ENCODE measurements around the gene CNOT8. TPM values are rescaled to one million over a fixed set of nuclear protein-coding genes. Genes with fewer than 3 reads are reported as not detected.

The CNOT8 gene
- polyA plus RNA-seq, 1 of the 3 experiments (the other 2 are of a cell fraction): 45.3 TPM

- no peak overlapping the region for H3K4me3 ChIP-seq (ENCODE audit: low read depth in 2 of 2, low read length in 1 of 2)
- H2AFZ ChIP-seq (ENCODE audit: low read depth): no peak overlapping the region
- no peaks in the 10 kb centered on the region for H3K27me3 ChIP-seq (ENCODE audit: insufficient read depth)
- no peaks in the 10 kb centered on the region for H3K9me2 ChIP-seq
- no peaks in the 10 kb centered on the region for H3F3A ChIP-seq (replicated peaks; ENCODE audit: insufficient read depth)
- H3K79me2 ChIP-seq (ENCODE audit: insufficient read depth): no peaks in the 10 kb centered on the region
- CTCF ChIA-PET: interaction anchor here (1.0 kb wide), 1 partner anchor 10 kb away, joined by 3 read pairs; no protein-coding TSS in a partner anchor
- peaks cover 53 to 83% of the 10 kb centered on the region in 2 experiments for H3K36me3 ChIP-seq (replicated peaks in 1 of 2; ENCODE audit: control insufficient read depth in 1 of 2, insufficient read depth in 2 of 2, low read length in 1 of 2)
- DNase-seq: no peak
- no peaks in the 10 kb centered on the region for H3K4me1 ChIP-seq (ENCODE audit: control insufficient read depth in 1 of 2, insufficient read depth in 2 of 2, low read depth in 1 of 2, low read length in 1 of 2)
- POLR2A ChIA-PET: no interaction called here
- H3K9ac ChIP-seq: no peak overlapping the region
- no peaks in the 10 kb centered on the region for H4K20me1 ChIP-seq (ENCODE audit: insufficient read depth)
- H3K9me3 ChIP-seq: no peaks in the 10 kb centered on the region
- H3K4me2 ChIP-seq: no peak overlapping the region
- TF ChIP-seq CTCF (IDR thresholded peaks at IDR 0.05) (no peak), PBX3 (IDR thresholded peaks at IDR 0.05) (no peak), SMC3 (IDR thresholded peaks at IDR 0.05; ENCODE audit: low read depth, low read length) (no peak), YY1 (IDR thresholded peaks at IDR 0.05; ENCODE audit: low read depth) (no peak)
- no peak overlapping the region for H3K27ac ChIP-seq (ENCODE audit: low read depth in 2 of 2, low read length in 1 of 2)
- WGBS (ENCODE audit: low lambda C conversion rate): 86% methylated on average over 5 of the region's 5 CpGs
These were observed 35.0 kb downstream of the CNOT8 start for GRCh38 chr5:154893381-154893780.

- Histone ChIP-seq H3K79me2 (ENCODE audit: insufficient read depth) (no peaks in the 10 kb centered on the region; the same call in 1 of the 2 replicates), H3K9ac (no peak overlapping the region), H4K20me1 (ENCODE audit: insufficient read depth) (no peaks in the 10 kb centered on the region), H3K9me3 (no peaks in the 10 kb centered on the region), H3F3A (replicated peaks; ENCODE audit: insufficient read depth) (no peaks in the 10 kb centered on the region), H3K36me3 (replicated peaks in 1 of 2; ENCODE audit: control insufficient read depth in 1 of 2, insufficient read depth in 2 of 2, low read length in 1 of 2) (peaks cover 64 to 82% of the 10 kb centered on the region in 2 experiments), H3K27me3 (ENCODE audit: insufficient read depth) (no peaks in the 10 kb centered on the region), H3K9me2 (no peaks in the 10 kb centered on the region), H3K4me2 (no peak overlapping the region), H3K4me3 (ENCODE audit: low read depth in 2 of 2, low read length in 1 of 2) (no peak overlapping the region), H3K27ac (ENCODE audit: low read depth in 2 of 2, low read length in 1 of 2) (no peak overlapping the region), H2AFZ (ENCODE audit: low read depth) (no peak overlapping the region), H3K4me1 (ENCODE audit: control insufficient read depth in 1 of 2, insufficient read depth in 2 of 2, low read depth in 1 of 2, low read length in 1 of 2) (no peaks in the 10 kb centered on the region)
- ChIA-PET CTCF (interaction anchor here (1.2 kb wide), 1 partner anchor 37 kb away, joined by 4 read pairs; no protein-coding TSS in a partner anchor), POLR2A (no interaction called here)
- no peak for TF ChIP-seq SIN3A (IDR thresholded peaks at IDR 0.05; ENCODE audit: borderline replicate concordance, low read depth, low read length)
- no peak for TF ChIP-seq NFIC (IDR thresholded peaks at IDR 0.05; ENCODE audit: borderline replicate concordance)
- TF ChIP-seq USF1 (IDR thresholded peaks at IDR 0.05; ENCODE audit: borderline replicate concordance, low read depth): no peak
- no peak for TF ChIP-seq POLR2AphosphoS5 (IDR thresholded peaks at IDR 0.05; ENCODE audit: low read depth, low read length)
- no peak for TF ChIP-seq FOXM1 (IDR thresholded peaks at IDR 0.05; ENCODE audit: low read depth)
- TF ChIP-seq RCOR1 (IDR thresholded peaks at IDR 0.05; ENCODE audit: low read length): no peak
- TF ChIP-seq RXRA (IDR thresholded peaks at IDR 0.05; ENCODE audit: borderline replicate concordance, low read depth): no peak
- no peak for TF ChIP-seq MXI1 (IDR thresholded peaks at IDR 0.05; ENCODE audit: low read depth, low read length)
- no peak for TF ChIP-seq TAF1 (IDR thresholded peaks at IDR 0.05; ENCODE audit: borderline replicate concordance, low read depth, low read length)
- TF ChIP-seq NRF1 (IDR thresholded peaks at IDR 0.05; ENCODE audit: low read depth, low read length): no peak
- no peak for TF ChIP-seq GABPA (IDR thresholded peaks at IDR 0.05; ENCODE audit: low read depth)
- no peak for TF ChIP-seq TCF12 (IDR thresholded peaks at IDR 0.05)
- no peak for TF ChIP-seq RAD21 (IDR thresholded peaks at IDR 0.05; ENCODE audit: low read length)
- no peak for TF ChIP-seq ELF1 (IDR thresholded peaks at IDR 0.05)
- no peak for TF ChIP-seq GATA2 (CRISPR knock-in tag; IDR thresholded peaks at IDR 0.05)
- WGBS (ENCODE audit: low lambda C conversion rate): 90% methylated on average over 14 of the region's 14 CpGs
- DNase-seq: no peak
These were observed 37.5 kb downstream of the CNOT8 start for GRCh38 chr5:154895606-154896561.
